AG20443 (cell line): Measurements from ENCODE around the gene SRP54.
"Not testable (repeated sequence)": the region's sequence is repeated elsewhere in the genome, so short reads cannot be mapped to it uniquely, and the experiment has no call there.

ENCODE experiments used
- DNase-seq: peaks from one replicate; pipeline ENCODE4 v3.0.0; 2012; ENCODE audit warnings: low spot score, mixed read lengths

SRP54 gene

DNA sequence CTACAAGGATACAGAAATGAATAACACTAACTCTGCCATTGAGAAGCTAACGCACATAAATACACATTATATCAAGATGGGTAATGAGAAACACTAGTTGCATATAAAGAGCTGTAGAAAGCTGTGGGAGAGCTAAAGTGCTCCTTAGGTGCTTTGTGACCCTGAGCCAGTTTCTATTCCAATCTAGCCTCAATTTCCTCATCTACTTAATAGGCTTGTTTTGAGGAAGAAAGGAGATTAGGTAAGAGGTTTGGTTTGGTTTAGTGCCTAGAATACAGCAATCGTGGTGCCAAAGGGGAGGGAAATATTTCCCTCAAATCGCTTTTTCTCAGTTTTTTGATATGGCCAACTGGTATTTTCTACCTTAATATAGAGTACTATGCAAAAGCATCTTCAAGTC lies 994 bp downstream of the SRP54 start:
- DNase-seq: no peak

DNA sequence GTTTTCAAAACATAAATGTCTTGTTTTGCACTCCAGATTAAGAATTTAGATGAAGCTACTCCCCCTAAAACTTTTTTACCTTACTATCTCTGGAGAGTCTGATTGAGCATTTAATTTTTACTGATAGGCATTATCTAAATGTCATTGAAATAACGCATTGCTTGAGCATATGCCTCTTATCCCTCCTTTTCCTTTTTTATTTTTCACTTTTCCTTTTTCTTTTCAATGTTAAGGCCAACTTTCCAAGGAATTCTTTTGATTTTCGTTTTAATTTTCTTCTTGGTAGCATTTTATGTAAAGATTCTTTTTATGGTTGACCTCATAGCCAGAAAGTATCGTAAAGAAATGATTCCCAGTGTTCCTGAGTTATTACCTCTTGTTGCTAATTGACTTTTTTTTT lies 2.9 kb downstream of the SRP54 start:
- no peak for DNase-seq

DNA sequence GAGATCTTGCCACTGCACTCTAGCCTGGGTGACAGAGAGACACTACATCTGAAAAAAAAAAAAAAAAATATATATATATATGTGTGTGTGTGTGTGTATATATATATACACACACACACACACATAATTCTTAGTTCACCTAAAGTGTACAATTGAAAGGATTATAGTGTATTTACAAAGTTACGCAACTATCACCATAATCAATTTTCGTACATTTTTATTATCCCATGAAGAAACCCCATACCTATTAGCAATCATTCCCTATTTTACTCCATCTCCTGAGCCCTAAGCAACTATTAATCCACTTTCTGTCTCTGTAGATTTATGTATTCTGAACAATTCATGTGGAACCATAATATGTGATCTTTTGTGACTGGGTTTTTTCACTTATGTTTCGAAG lies 4.4 kb downstream of the SRP54 start:
- DNase-seq: no peak

DNA sequence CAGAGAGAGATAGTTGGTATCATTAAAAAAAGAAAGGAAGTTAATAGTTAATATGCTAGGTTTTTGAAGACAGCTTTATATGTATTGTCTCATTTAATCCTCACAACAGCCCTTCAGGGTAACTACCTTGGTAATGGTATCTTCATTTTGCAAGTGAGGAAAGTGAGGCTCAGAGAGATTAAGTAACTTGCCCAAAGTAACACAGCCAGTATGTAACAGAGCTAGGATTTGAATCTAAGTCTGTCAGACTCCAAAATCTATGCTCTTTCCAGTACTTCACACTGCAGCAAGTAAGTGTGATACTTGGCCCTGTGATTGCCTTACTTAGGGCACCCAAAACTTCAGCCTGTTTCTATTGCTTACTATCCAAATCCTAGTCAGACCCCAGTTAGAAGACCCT lies 7.0 kb downstream of the SRP54 start:
- no peak for DNase-seq

DNA sequence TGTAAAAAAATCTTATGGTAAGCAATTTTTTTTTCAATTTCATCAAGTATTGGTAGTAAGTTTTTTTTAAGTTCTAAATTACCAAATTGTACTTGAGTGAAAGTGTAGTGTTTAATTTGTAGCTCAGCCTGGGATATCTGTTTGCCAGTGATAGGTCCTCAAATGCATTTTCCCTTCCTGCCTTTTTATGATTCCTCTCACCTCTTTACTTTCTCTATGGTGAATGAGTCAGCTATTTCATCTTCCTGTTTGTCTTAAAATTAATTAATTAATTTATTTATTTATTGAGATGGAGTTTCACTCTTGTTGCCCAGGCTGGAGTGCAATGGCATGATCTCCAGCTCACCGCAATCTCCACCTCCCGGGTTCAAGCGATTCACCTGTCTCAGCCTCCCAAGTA lies 10.6 kb downstream of the SRP54 start:
- no peak for DNase-seq

DNA sequence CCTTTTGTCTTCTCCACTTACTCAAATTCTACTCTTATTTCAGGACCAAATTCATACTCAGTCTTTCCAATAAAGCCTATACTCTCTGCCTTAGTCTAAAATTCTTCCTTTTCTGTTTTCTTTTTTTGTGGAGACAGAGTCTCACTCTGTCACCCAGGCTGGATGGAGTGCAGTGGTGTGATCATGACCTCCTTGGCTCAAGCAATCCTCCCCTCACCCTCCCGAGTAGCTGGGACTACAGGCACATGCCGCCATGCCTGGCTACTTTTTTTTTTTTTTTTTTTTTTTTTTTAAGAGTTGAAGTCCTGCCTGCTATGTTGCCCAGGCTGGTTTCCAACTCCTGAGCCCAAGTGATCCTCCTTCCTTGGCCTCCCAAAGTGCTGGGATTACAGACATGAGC lies 11.9 kb downstream of the SRP54 start:
- no peak for DNase-seq

DNA sequence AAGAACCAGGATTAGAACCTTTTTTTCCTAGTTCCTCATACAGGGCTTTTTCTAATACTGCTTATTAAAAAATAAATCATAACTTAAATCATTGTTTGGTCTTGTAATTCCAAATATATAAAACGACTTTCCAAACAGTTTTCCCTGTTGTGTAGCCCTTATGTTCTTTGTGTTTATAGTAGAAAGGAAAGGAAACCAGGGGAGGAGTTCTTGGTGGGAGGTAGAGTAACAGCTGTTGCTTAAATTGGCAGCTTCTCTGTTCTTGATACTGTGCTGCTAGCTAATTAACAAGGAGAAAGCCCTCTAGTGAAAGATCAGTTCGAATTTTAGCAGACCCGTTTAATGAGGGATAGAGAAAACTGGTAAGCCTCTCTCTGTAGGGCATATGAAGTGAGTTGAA lies 15.0 kb downstream of the SRP54 start:
- no peak for DNase-seq

DNA sequence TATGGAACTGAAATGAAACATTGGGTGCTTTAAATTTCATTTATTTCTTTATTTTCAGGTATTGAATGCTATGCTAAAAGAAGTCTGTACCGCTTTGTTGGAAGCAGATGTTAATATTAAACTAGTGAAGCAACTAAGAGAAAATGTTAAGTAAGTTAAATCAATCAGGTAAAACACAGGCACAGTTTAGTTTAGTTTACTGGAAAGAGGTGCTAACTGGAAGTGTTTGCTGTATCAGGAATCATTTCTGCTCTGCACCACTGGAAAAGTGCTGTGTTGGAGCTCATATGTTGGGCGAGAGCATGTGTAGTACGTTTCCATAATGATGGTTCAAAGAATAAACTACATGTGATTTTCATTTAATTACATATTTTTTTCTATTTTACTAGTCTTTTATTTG lies 16.7 kb downstream of the SRP54 start:
- no peak for DNase-seq

DNA sequence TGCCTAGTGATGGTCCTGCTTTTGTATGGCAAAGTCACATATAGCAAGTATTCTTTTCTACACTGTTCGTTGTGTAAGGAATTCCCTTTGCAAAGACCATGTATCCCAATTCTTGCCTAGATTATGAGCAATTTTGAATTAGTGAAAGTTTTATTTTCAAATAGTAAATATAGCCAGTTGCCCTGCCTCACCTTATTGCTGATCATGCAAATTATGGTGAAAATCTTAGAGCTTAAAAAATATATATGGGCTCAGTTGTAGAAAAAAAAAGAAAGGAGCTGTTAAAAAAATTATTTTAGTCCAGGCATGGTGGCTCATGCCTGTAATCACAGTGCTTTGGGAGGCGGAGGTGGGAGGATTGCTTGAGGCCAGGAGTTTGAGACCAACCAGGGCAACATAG lies 18.8 kb downstream of the SRP54 start:
- DNase-seq: no peak

DNA sequence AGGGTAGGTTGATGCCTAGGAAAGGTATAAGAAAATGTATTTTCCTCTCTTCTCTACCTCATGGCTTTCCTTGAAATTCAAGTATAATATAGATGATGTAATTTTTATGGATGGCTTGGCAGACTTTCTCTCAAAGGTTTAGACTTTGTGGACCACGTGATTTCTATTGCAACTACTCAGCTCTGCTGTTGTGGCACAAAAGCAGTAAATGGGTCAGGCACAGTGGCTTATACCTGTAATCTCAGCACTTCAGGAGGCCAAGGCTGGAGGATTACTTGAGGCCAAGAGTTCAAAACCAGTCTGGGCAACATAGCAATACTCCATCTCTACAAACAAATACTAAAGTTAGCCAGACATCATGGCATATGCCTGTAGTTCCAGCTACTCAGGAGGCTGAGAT lies 22.0 kb downstream of the SRP54 start:
- DNase-seq: no peak

DNA sequence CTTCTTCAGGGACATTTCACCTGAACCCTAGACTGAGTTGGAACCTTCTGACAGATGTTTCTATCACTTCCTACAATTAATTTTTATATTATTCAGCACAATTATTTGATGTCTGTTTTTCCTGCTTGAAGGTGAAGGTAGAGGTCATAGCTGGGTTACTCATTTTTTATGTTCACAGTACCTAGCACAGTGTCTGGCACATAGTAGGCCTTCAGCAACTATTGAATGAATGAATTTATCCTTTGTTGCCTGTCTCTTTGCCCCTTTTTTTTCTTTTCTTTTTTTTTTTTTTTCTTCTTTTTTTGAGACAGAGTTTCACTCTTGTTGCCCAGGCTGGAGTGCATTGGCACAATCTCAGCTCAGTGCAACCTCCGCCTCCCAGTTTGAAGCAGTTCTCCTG lies 33.8 kb downstream of the SRP54 start:
- DNase-seq: no peak

DNA sequence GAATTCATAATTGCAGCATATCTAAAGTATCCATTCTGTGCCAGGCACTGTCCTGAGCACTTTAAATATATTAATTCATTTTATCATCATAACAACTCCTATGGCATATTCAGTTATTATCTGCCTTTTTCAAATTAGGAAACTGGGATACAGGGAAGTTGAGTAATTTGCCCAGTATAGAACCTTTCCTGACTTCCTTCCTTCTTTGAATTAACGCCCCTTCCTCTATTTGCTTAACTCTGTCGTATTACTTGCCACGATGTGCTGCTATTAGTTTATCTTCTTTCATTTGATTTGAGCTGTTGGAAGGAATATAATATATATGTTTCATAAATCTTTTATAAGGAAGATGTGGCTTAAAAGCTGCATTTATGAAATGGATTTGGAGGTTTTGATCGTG lies 37.9 kb downstream of the SRP54 start:
- no peak for DNase-seq

DNA sequence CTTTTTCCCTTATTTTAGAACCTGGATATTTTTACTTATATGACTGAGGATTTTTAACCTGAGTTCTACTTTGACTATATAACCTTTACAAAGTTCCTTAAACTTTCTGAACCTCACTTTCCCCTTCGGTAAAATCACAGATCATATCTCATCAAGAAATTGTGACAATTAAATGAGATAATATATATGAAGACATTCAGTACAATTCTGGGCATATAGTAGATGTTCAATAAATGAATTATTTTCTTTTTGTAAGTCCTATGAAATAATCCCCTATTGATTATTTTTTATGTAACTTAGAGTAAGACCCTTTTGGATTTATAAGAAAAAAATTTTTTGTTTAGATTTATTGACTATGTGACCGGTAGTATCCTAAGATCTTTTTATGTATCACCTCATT lies 45.6 kb downstream of the SRP54 start:
- no peak for DNase-seq

DNA sequence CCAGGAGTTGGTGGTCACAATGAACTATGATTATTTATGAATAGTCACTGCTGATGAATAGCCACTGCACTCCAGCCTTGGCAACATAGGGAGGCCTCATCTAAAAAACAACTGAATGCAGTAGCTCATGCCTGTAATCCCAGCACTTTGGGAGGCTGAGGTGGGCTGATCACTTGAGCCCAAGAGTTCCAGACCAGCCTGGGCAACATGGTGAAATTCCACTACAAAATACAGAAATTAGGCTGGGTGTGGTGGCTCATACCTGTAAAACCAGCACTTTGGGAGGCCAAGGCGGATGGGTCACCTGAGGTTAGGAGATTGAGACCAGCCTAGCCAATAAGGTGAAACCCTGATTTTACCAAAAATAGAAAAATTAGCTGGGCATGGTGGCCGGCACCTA lies 49.8 kb downstream of the SRP54 start:
- DNase-seq: no peak

DNA sequence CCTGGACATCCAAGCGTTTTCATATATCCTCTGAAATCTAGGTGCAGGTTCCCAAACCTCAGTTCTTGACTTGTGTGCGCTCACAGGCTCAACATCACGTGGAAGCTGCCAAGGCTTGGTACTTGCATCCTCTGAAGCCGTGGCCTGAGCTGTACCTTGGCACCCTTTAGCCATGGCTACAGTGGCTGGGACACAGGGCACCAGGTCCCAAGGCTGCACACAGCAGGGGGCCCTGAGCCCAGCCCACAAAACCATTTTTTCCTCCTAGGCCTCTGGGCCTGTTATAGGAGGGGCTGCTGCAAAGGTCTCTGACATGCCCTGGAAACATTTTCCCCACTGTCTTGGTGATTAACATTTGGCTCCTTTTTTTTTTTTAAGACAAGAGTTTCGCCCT lies 51.6 kb downstream of the SRP54 start:
- no peak for DNase-seq

DNA sequence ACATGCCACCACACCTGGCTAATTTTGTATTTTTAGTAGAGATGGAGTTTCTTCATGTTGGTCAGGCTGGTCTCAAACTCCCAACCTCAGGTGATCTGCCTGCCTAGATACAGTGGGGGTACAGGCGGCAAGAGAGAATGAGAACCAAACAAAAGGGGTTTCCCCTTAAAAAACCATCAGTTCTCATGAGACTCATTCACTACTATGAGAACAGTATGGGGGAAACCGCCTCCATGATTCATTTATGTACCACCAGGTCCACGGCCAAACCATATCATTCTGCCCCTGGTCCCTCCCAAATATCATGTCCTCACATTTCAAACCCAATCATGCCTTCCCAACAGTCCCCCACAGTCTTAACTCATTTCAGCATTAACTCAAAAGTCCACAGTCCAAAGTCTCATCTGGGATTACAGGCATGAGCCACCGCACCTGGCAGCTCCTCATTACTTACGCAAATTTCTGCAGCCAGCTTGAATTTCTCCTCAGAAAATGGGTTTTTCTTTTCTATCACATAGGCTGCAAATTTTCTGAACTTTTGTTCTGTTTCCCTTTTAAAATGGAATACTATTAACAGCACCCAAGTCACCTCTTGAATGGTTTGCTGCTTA lies 52.3 kb downstream of the SRP54 start:
- DNase-seq: not testable (repeated sequence)

DNA sequence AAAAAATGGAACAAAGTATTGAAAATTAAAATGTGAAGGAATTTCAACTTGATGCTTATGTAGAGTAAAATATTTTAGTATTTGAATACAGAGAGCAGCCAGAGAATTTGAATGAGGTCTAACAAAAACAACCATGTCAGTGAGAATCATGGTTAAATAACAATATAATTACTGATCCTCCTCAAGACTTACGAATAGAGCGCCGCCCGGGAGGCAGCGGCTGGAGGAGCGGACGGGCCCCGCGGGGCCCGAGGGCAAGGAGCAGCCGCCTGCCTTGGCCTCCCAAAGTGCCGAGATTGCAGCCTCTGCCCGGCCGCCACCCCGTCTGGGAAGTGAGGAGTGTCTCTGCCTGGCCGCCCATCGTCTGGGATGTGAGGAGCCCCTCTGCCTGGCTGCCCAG lies 55.5 kb downstream of the SRP54 start:
- not testable (repeated sequence) for DNase-seq

DNA sequence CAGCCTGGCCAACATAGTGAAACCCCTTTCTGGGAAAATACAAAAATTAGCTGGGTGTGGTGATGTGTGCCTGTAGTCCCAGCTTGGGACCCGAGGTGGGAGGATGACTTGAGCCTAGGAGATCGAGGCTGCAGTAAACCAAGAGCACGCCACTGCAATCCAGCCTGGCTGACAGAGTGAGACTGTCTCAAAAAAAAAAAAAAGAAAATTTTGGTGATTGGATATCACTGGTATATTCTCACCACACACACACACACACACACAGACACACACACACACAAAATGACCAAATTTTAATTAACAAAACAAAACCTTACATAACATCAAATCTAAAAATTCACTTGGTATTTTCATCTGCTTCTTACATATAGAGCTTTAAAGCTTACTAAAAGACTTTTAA lies 59.8 kb downstream of the SRP54 start:
- DNase-seq: no peak

DNA sequence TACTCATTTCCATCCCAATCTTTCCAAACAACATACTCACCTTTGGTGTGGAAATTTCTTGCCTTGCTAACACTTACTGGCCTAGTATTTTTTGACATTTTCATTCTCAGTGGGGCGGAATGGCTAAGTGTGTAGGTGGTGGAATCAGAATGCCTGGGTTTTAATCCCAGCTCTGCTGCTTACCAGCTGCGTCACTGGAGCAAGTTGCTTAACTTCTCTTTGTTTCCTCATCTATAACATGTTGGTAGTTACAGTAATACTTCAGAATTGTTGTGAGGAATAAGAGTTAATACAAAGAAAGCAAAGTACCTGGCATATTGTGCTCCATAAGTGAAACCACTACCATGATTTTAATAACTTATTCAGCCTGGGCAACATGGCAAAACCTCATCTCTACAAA lies 60.3 kb downstream of the SRP54 start:
- no peak for DNase-seq

DNA sequence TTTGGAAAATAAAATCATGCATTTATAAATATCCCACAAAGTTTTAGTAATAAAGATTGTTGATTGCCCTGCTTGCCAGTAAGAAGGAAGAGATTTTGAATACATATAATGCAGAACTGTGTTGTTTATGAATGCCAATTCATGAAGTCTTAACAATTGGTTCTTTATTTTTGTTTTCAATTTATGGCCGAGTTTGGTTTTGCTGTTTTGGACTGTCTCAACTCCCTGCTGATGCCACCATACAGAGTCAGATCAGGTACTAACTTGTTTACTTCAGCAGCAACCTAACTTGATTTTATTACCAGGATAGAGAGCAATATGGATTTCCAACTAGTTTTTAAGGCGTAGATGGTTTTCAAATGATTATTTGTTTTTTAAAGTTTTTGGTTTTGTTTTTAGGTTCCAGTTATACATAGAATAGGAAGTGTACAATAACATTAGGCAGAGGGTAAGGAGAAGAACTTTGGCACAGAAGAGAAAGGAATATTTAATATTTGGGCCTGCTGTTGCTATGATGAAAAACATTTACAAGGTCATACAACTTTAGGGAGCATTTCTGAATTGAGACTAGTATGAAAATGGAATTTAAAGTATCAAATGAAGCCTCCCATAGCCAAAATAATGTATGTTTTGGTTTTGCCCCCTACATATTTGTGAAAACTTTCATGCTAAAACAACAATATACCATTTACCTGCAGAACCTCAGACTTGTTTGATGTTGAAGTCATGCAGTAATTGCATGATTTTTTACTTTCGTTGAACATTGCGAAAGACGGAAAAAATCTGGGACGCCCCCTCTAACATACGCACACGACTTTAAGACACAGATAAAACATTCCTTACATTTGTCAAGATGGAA lies 62.4 kb downstream of the SRP54 start:
- peak; percentile 21 for DNase-seq

DNA sequence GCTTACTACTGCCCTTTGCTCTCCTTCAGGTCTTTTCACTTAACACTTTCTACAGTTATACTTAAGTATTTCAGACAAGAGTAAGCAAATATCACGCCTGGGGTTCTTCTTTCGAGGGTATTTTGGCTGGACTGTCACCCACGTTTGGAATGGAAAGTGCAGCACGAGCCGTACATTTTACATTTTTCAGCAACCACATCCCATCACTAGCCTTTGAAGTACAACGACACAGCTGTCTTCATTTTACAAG lies 62.9 kb downstream of the SRP54 start:
- DNase-seq: no peak

DNA sequence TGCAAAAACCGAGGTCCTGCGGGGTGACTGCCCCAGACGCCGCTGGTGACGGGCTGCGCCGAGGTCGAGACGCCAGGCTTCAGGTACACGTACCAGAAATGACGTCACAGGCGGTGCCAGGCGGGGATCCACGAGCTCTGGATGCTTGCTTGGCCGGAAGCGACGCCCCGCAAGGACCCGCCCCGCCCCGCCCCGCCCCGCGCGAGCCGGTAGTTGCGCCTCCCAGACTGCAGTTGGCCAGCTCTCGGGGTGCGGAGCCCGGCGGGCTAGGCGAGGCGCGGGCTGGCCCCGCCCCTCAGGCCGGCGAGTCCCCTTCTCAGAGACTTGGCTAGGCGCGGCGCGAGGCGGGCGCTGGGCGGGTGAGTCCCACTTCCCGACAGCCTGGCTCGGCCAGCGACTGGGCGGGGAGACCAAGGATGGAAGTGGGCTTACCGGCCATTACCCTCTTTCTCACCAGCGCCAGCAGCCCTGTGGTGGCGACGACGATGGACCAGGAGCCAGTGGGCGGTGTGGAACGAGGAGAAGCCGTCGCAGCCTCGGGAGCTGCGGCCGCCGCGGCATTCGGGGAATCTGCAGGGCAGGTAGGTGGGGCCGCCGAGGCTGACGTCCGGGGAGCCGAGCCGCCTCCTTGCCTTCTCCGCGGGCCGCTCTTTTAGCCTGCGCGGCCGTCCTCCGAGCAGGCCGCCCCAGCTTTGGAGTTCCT lies 63.4 kb downstream of the SRP54 start, which contains the start of gene FAM177A1:
TSS of gene FAM177A1 (plus strand) at position 225 of the 703 bp plus-strand sequence. CDS start at position 417, 192 bp downstream.
- peak; percentile 99 for DNase-seq

DNA sequence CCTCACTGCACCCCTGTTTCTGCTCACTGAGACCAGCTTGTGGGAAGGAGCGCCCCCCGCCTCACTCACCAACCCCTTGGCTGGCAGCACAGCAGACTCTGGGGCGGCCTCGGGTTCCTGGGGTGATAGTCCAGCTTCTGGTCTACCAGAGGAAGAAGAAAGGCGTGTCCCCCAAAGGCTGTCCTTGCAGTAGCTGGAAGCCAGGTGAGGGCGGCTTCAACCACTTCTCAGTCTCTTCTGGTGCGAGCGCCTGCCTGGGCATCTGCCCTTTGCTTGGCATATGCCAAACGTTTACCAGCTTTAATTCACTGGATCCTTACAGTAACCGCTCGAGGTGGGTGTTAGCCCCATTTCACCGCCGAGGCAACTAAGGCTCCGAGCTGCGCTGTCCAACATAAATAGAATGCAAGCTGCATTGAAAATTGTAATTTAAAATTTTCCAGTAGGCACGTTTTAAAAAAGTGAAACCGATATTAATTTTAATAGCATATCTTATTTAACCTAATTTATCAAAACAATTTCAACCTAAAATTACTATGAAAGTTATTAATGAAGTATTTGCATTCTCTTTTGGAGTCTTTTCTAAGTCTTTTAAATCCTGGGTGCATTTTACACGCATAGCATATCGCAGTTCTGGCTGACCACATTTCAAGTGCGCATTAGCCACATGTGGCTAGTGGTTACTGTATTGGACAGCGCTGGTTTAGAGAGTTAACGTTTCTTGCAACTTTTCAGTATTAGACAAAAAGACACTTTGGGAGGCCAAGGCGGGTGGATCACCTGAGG lies 64.2 kb downstream of the SRP54 start:
- DNase-seq: no peak
